ENCODE data around the gene CYP27B1. TPM values are rescaled to one million over a fixed set of nuclear protein-coding genes. Genes with fewer than 3 reads are reported as not detected.

CYP27B1 gene
- total and polyA plus RNA-seq, 4 donors = 0.05 to 1.6 (median 0.17) TPM

- no peak for TF ChIP-seq EGR1 (IDR thresholded peaks at IDR 0.05; ENCODE audit: low read depth in 2 of 2)
- TF ChIP-seq MAX (IDR thresholded peaks at IDR 0.05) = no peak
- no peak for TF ChIP-seq ZBTB33 (IDR thresholded peaks at IDR 0.05)
- no peak for TF ChIP-seq RXRA (IDR thresholded peaks at IDR 0.05)
- no peak for TF ChIP-seq NR2F2 (IDR thresholded peaks at IDR 0.05)
- TF ChIP-seq RAD21 (IDR thresholded peaks at IDR 0.05) = no peak
- TF ChIP-seq FOXA1 (IDR thresholded peaks at IDR 0.05) = no peak
- TF ChIP-seq ATF3 (IDR thresholded peaks at IDR 0.05) = no peak
- TF ChIP-seq HNF4A (conservative IDR thresholded peaks at IDR 0.05) = no peak
- Histone ChIP-seq H3K27ac (ENCODE audit: low read depth in 1 of 2, low read length in 2 of 2) (no peak within 1 kb of the TSS), H3K27me3 (ENCODE audit: control insufficient read depth in 4 of 4, insufficient read depth in 4 of 4, low read length in 3 of 4) (no peaks in the 10 kb centered on the region), H3K4me3 (ENCODE audit: low read depth in 1 of 3, low read length in 3 of 3) (peak within 1 kb of the TSS; percentile 26 to 79 (median 66)), H3K9me3 (ENCODE audit: control insufficient read depth in 4 of 4, low read length in 3 of 4) (no peaks in the 10 kb centered on the region), H3K9ac (ENCODE audit: low read depth in 1 of 2, low read length in 2 of 2) (peak within 1 kb of the TSS in 1 of 2 donors; percentile 42), H3K4me1 (ENCODE audit: control insufficient read depth in 4 of 4, insufficient read depth in 4 of 4, low read length in 3 of 4) (peaks cover 6 to 35% (median 27%) of the 10 kb centered on the region in 4 donors), H3K36me3 (ENCODE audit: control insufficient read depth in 4 of 4, insufficient read depth in 3 of 4, low read depth in 1 of 4, low read length in 3 of 4) (peaks cover 0 to 7% (median 2%) of the 10 kb centered on the region in 4 donors)
- DNase-seq (ENCODE audit: low spot score) = peak; percentile 69
- 2% methylated on average over 41 of the region's 41 CpGs for WGBS
Observed at GRCh38 chr12:57754411-57755193, 12.3 kb downstream of the CYP27B1 start, which contains the start of gene MARCHF9. MARCHF9 (plus strand) TSS chr12:57755103; CDS start chr12:57755529, 426 bp downstream.

GRCh38 chr12:57753756-57754337, 13.0 kb downstream of the CYP27B1 start:
- Histone ChIP-seq H3K4me3 (ENCODE audit: low read depth in 1 of 3, low read length in 3 of 3) (no peak overlapping the region), H3K9ac (ENCODE audit: low read depth in 1 of 2, low read length in 2 of 2) (no peak overlapping the region), H3K27ac (ENCODE audit: low read depth in 1 of 2, low read length in 2 of 2) (no peak overlapping the region), H3K4me1 (ENCODE audit: control insufficient read depth in 4 of 4, insufficient read depth in 4 of 4, low read length in 3 of 4) (peaks cover 6 to 35% (median 27%) of the 10 kb centered on the region in 4 donors), H3K9me3 (ENCODE audit: control insufficient read depth in 4 of 4, low read length in 3 of 4) (no peaks in the 10 kb centered on the region), H3K27me3 (ENCODE audit: control insufficient read depth in 4 of 4, insufficient read depth in 4 of 4, low read length in 3 of 4) (no peaks in the 10 kb centered on the region), H3K36me3 (ENCODE audit: control insufficient read depth in 4 of 4, insufficient read depth in 3 of 4, low read depth in 1 of 4, low read length in 3 of 4) (peaks cover 2 to 14% (median 6%) of the 10 kb centered on the region in 4 donors)
- WGBS = 39% methylated on average over 1 of the region's 1 CpG
- TF ChIP-seq RAD21 (IDR thresholded peaks at IDR 0.05) (no peak), CTCF (IDR thresholded peaks at IDR 0.05; ENCODE audit: low read depth, low read length, missing input control) (no peak), ATF3 (IDR thresholded peaks at IDR 0.05) (no peak), RXRA (IDR thresholded peaks at IDR 0.05) (no peak), MAX (IDR thresholded peaks at IDR 0.05) (no peak), NR2F2 (IDR thresholded peaks at IDR 0.05) (no peak), JUND (IDR thresholded peaks at IDR 0.05) (no peak), HNF4A (conservative IDR thresholded peaks at IDR 0.05) (no peak), TAF1 (conservative IDR thresholded peaks at IDR 0.05) (no peak), FOXA2 (IDR thresholded peaks at IDR 0.05) (no peak), EGR1 (IDR thresholded peaks at IDR 0.05; ENCODE audit: low read depth in 2 of 2) (no peak)
- no peak for DNase-seq (ENCODE audit: low spot score)

Measured in liver (tissue), 9 donors.